ENCODE results near the gene CCT2. TPM values are rescaled to one million over a fixed set of nuclear protein-coding genes. Genes with fewer than 3 reads are reported as not detected.

The CCT2 gene
- total and polyA plus RNA-seq, 2 donors (not counting 1 experiment from before 2014, with no cell fraction given), result 58.2 to 125 TPM

GRCh38 chr12:69546693-69547438 is 38.4 kb upstream of the CCT2 start:
- Histone ChIP-seq H3K9ac (ENCODE audit: low read length) (no peak overlapping the region), H2AFZ (ENCODE audit: insufficient read depth, low read depth, low read length, poor library complexity, severe bottlenecking) (no peak overlapping the region), H3K9me3 (ENCODE audit: control extremely low read depth in 1 of 3, control insufficient read depth in 2 of 3, insufficient read depth in 1 of 3, low read length in 2 of 3) (peaks cover 0 to 7% (median 0%) of the 10 kb centered on the region in 3 donors), H3K4me2 (replicated peaks; ENCODE audit: low read depth, low read length, poor library complexity, severe bottlenecking) (no peak overlapping the region), H3K4me3 (ENCODE audit: control extremely low read depth in 1 of 5, extremely low read depth in 1 of 5, insufficient read depth in 1 of 5, low read depth in 2 of 5, low read length in 4 of 5) (no peak overlapping the region), H3K27me3 (replicated peaks in 1 of 4; ENCODE audit: control extremely low read depth in 1 of 4, control insufficient read depth in 3 of 4, insufficient read depth in 4 of 4, low read length in 3 of 4) (no peaks in the 10 kb centered on the region), H3K79me2 (ENCODE audit: control insufficient read depth, insufficient read depth, low read length) (peaks cover 3% of the 10 kb centered on the region), H3K27ac (ENCODE audit: low read length in 2 of 2) (no peak overlapping the region), H4K20me1 (ENCODE audit: control insufficient read depth, insufficient read depth, low read length, poor library complexity, severe bottlenecking) (no peaks in the 10 kb centered on the region), H3K36me3 (replicated peaks in 1 of 2; ENCODE audit: control extremely low read depth in 1 of 2, control insufficient read depth in 1 of 2, extremely low read depth in 1 of 2, insufficient read depth in 2 of 2, low read length in 1 of 2) (peaks cover 3 to 5% of the 10 kb centered on the region in 2 experiments), H3K4me1 (ENCODE audit: control insufficient read depth in 2 of 2, insufficient read depth in 2 of 2, low read length in 2 of 2) (no peaks in the 10 kb centered on the region)
- Mint-ChIP-seq H3K4me1 (no peaks in the 10 kb centered on the region), H3K4me3 (no peak overlapping the region), H3K9me3 (ENCODE audit: insufficient read depth) (peaks cover 5% of the 10 kb centered on the region), H3K27me3 (no peaks in the 10 kb centered on the region), H3K27ac (no peak overlapping the region)
- ChIA-PET CTCF (interaction anchor here (0.5 kb wide), 1 partner anchor 129 kb away, joined by 3 read pairs; no protein-coding TSS in a partner anchor), POLR2A (no interaction called here)
- TF ChIP-seq EZH2 (IDR thresholded peaks at IDR 0.05; ENCODE audit: borderline replicate concordance, insufficient read depth, low read depth, low read length, poor library complexity, severe bottlenecking), result no peak
- no peak for TF ChIP-seq CTCF (IDR thresholded peaks at IDR 0.05)
- DNase-seq (no peak), ATAC-seq (ENCODE audit: low read depth) (no peak)
- intact Hi-C loops (cut with micrococcal nuclease), result no loop called here
- WGBS (ENCODE audit: insufficient coverage), result 96% methylated on average over 4 of the region's 7 CpGs

- POLR2A ChIA-PET, result no interaction called here
- no peak overlapping the region for H3K9ac ChIP-seq (ENCODE audit: low read length)
- H3K9me3 ChIP-seq (ENCODE audit: control extremely low read depth in 1 of 3, control insufficient read depth in 2 of 3, insufficient read depth in 1 of 3, low read length in 2 of 3), result peaks cover 0 to under 1% (median 0%) of the 10 kb centered on the region in 3 donors
- H3K36me3 ChIP-seq (replicated peaks in 1 of 2; ENCODE audit: control extremely low read depth in 1 of 2, control insufficient read depth in 1 of 2, extremely low read depth in 1 of 2, insufficient read depth in 2 of 2, low read length in 1 of 2), result peaks cover 0 to 5% of the 10 kb centered on the region in 2 experiments
- no peak overlapping the region for H3K27ac ChIP-seq (ENCODE audit: low read length in 2 of 2)
- CTCF ChIA-PET, result interaction anchor here (0.5 to 2.9 kb wide), 6 partner anchors 14 to 190 kb away, joined by 3 to 10 read pairs (median 4); no protein-coding TSS in a partner anchor
- Mint-ChIP-seq H3K4me1 (no peaks in the 10 kb centered on the region), H3K27ac (no peak overlapping the region), H3K27me3 (no peaks in the 10 kb centered on the region), H3K9me3 (ENCODE audit: insufficient read depth) (no peaks in the 10 kb centered on the region), H3K4me3 (no peak overlapping the region)
- H3K4me2 ChIP-seq (replicated peaks; ENCODE audit: low read depth, low read length, poor library complexity, severe bottlenecking), result no peak overlapping the region
- H3K4me1 ChIP-seq (ENCODE audit: control insufficient read depth in 2 of 2, insufficient read depth in 2 of 2, low read length in 2 of 2), result no peaks in the 10 kb centered on the region
- H4K20me1 ChIP-seq (ENCODE audit: control insufficient read depth, insufficient read depth, low read length, poor library complexity, severe bottlenecking), result no peaks in the 10 kb centered on the region
- H3K27me3 ChIP-seq (replicated peaks in 1 of 4; ENCODE audit: control extremely low read depth in 1 of 4, control insufficient read depth in 3 of 4, insufficient read depth in 4 of 4, low read length in 3 of 4), result no peaks in the 10 kb centered on the region
- ATAC-seq (ENCODE audit: low read depth) (no peak), DNase-seq (no peak)
- TF ChIP-seq EZH2 (IDR thresholded peaks at IDR 0.05; ENCODE audit: borderline replicate concordance, insufficient read depth, low read depth, low read length, poor library complexity, severe bottlenecking) (no peak), CTCF (IDR thresholded peaks at IDR 0.05) (no peak)
- intact Hi-C loops (cut with micrococcal nuclease), result no loop called here
- no peak overlapping the region for H3K4me3 ChIP-seq (ENCODE audit: control extremely low read depth in 1 of 5, extremely low read depth in 1 of 5, insufficient read depth in 1 of 5, low read depth in 2 of 5, low read length in 4 of 5)
- no peak overlapping the region for H2AFZ ChIP-seq (ENCODE audit: insufficient read depth, low read depth, low read length, poor library complexity, severe bottlenecking)
- peaks cover under 1% of the 10 kb centered on the region for H3K79me2 ChIP-seq (ENCODE audit: control insufficient read depth, insufficient read depth, low read length)
These were observed 36.6 kb upstream of the CCT2 start for GRCh38 chr12:69548687-69549086.

All from B cell (primary cell).